ENCODE results near the gene FAM210B. TPM values are rescaled to one million over a fixed set of nuclear protein-coding genes. Genes with fewer than 3 reads are reported as not detected.
"Not testable (repeated sequence)": the region's sequence is repeated elsewhere in the genome, so short reads cannot be mapped to it uniquely, and the experiment has no call there.

FAM210B gene
- total and polyA plus RNA-seq, 2 donors = 31.2 to 49.0 TPM

GRCh38 chr20:56371977-56372376 is 13.2 kb downstream of the FAM210B start:
- no peak for DNase-seq (ENCODE audit: extremely low spot score)
- no peak overlapping the region for H3K27ac ChIP-seq (ENCODE audit: low read depth)
- 83% methylated on average over 11 of the region's 11 CpGs for WGBS
- no peaks in the 10 kb centered on the region for H3K36me3 ChIP-seq (ENCODE audit: insufficient read depth)
- no peaks in the 10 kb centered on the region for H3K4me1 ChIP-seq (ENCODE audit: insufficient read depth)
- no peak overlapping the region for H3K4me3 ChIP-seq (ENCODE audit: low read depth, low read length)

GRCh38 chr20:56372850-56373249 is 14.1 kb downstream of the FAM210B start:
- Histone ChIP-seq H3K4me1 (ENCODE audit: insufficient read depth) (no peaks in the 10 kb centered on the region), H3K4me3 (ENCODE audit: low read depth, low read length) (no peak overlapping the region), H3K36me3 (ENCODE audit: insufficient read depth) (no peaks in the 10 kb centered on the region), H3K27ac (ENCODE audit: low read depth) (no peak overlapping the region)
- DNase-seq (ENCODE audit: extremely low spot score) = no peak
- WGBS = 83% methylated on average over 1 of the region's 1 CpG

- 76% methylated on average over 1 of the region's 1 CpG for WGBS
- Histone ChIP-seq H3K4me1 (ENCODE audit: insufficient read depth) (no peaks in the 10 kb centered on the region), H3K27ac (ENCODE audit: low read depth) (no peak overlapping the region), H3K4me3 (ENCODE audit: low read depth, low read length) (no peak overlapping the region), H3K36me3 (ENCODE audit: insufficient read depth) (no peaks in the 10 kb centered on the region)
- no peak for DNase-seq (ENCODE audit: extremely low spot score)
These were observed 15.2 kb downstream of the FAM210B start for GRCh38 chr20:56373942-56374341.

- DNase-seq (ENCODE audit: extremely low spot score) = no peak
- no peak overlapping the region for H3K4me3 ChIP-seq (ENCODE audit: low read depth, low read length)
- no peak overlapping the region for H3K27ac ChIP-seq (ENCODE audit: low read depth)
- H3K4me1 ChIP-seq (ENCODE audit: insufficient read depth) = no peaks in the 10 kb centered on the region
- 84% methylated on average over 2 of the region's 2 CpGs for WGBS
- no peaks in the 10 kb centered on the region for H3K36me3 ChIP-seq (ENCODE audit: insufficient read depth)
These were observed 17.6 kb downstream of the FAM210B start for GRCh38 chr20:56376331-56376730.

GRCh38 chr20:56378386-56378785 is 19.6 kb downstream of the FAM210B start:
- DNase-seq (ENCODE audit: extremely low spot score) = no peak
- WGBS = 95% methylated on average over 3 of the region's 3 CpGs
- Histone ChIP-seq H3K4me3 (ENCODE audit: low read depth, low read length) (no peak overlapping the region), H3K36me3 (ENCODE audit: insufficient read depth) (no peaks in the 10 kb centered on the region), H3K27ac (ENCODE audit: low read depth) (no peak overlapping the region), H3K4me1 (ENCODE audit: insufficient read depth) (no peaks in the 10 kb centered on the region)

- no peak for DNase-seq (ENCODE audit: extremely low spot score)
- H3K4me3 ChIP-seq (ENCODE audit: low read depth, low read length) = no peak overlapping the region
- 19% methylated on average over 1 of the region's 1 CpG for WGBS
- no peaks in the 10 kb centered on the region for H3K4me1 ChIP-seq (ENCODE audit: insufficient read depth)
- H3K27ac ChIP-seq (ENCODE audit: low read depth) = no peak overlapping the region
- H3K36me3 ChIP-seq (ENCODE audit: insufficient read depth) = no peaks in the 10 kb centered on the region
These were observed 21.6 kb downstream of the FAM210B start for GRCh38 chr20:56380375-56380774.

GRCh38 chr20:56381501-56381900 is 22.7 kb downstream of the FAM210B start:
- Histone ChIP-seq H3K4me1 (ENCODE audit: insufficient read depth) (no peaks in the 10 kb centered on the region), H3K4me3 (ENCODE audit: low read depth, low read length) (no peak overlapping the region), H3K27ac (ENCODE audit: low read depth) (no peak overlapping the region), H3K36me3 (ENCODE audit: insufficient read depth) (no peaks in the 10 kb centered on the region)
- DNase-seq (ENCODE audit: extremely low spot score) = no peak
- 96% methylated on average over 1 of the region's 1 CpG for WGBS

- DNase-seq (ENCODE audit: extremely low spot score) = no peak
- H3K36me3 ChIP-seq (ENCODE audit: insufficient read depth) = no peaks in the 10 kb centered on the region
- no peaks in the 10 kb centered on the region for H3K4me1 ChIP-seq (ENCODE audit: insufficient read depth)
- H3K4me3 ChIP-seq (ENCODE audit: low read depth, low read length) = no peak overlapping the region
- H3K27ac ChIP-seq (ENCODE audit: low read depth) = no peak overlapping the region
- 53% methylated on average over 4 of the region's 4 CpGs for WGBS
These were observed 23.9 kb downstream of the FAM210B start for GRCh38 chr20:56382696-56383095.

GRCh38 chr20:56383334-56383733 is 24.6 kb downstream of the FAM210B start:
- no peak overlapping the region for H3K27ac ChIP-seq (ENCODE audit: low read depth)
- 88% methylated on average over 8 of the region's 8 CpGs for WGBS
- no peak overlapping the region for H3K4me3 ChIP-seq (ENCODE audit: low read depth, low read length)
- no peak for DNase-seq (ENCODE audit: extremely low spot score)
- H3K36me3 ChIP-seq (ENCODE audit: insufficient read depth) = no peaks in the 10 kb centered on the region
- H3K4me1 ChIP-seq (ENCODE audit: insufficient read depth) = no peaks in the 10 kb centered on the region

- no peak for DNase-seq (ENCODE audit: extremely low spot score)
- 96% methylated on average over 4 of the region's 4 CpGs for WGBS
- no peaks in the 10 kb centered on the region for H3K36me3 ChIP-seq (ENCODE audit: insufficient read depth)
- H3K27ac ChIP-seq (ENCODE audit: low read depth) = no peak overlapping the region
- no peaks in the 10 kb centered on the region for H3K4me1 ChIP-seq (ENCODE audit: insufficient read depth)
- H3K4me3 ChIP-seq (ENCODE audit: low read depth, low read length) = no peak overlapping the region
These were observed 26.4 kb downstream of the FAM210B start for GRCh38 chr20:56385130-56385529.

GRCh38 chr20:56386219-56386618 is 27.4 kb downstream of the FAM210B start:
- Histone ChIP-seq H3K36me3 (ENCODE audit: insufficient read depth) (no peaks in the 10 kb centered on the region), H3K27ac (ENCODE audit: low read depth) (no peak overlapping the region), H3K4me3 (ENCODE audit: low read depth, low read length) (no peak overlapping the region), H3K4me1 (ENCODE audit: insufficient read depth) (no peaks in the 10 kb centered on the region)
- no peak for DNase-seq (ENCODE audit: extremely low spot score)
- WGBS = 96% methylated on average over 6 of the region's 6 CpGs

GRCh38 chr20:56388882-56389281 is 30.1 kb downstream of the FAM210B start:
- 83% methylated on average over 4 of the region's 4 CpGs for WGBS
- no peak for DNase-seq (ENCODE audit: extremely low spot score)
- Histone ChIP-seq H3K4me1 (ENCODE audit: insufficient read depth) (no peaks in the 10 kb centered on the region), H3K36me3 (ENCODE audit: insufficient read depth) (no peaks in the 10 kb centered on the region), H3K4me3 (ENCODE audit: low read depth, low read length) (no peak overlapping the region), H3K27ac (ENCODE audit: low read depth) (no peak overlapping the region)

GRCh38 chr20:56389807-56390206 is 31.0 kb downstream of the FAM210B start:
- no peak for DNase-seq (ENCODE audit: extremely low spot score)
- Histone ChIP-seq H3K36me3 (ENCODE audit: insufficient read depth) (no peaks in the 10 kb centered on the region), H3K27ac (ENCODE audit: low read depth) (no peak overlapping the region), H3K4me3 (ENCODE audit: low read depth, low read length) (no peak overlapping the region), H3K4me1 (ENCODE audit: insufficient read depth) (no peaks in the 10 kb centered on the region)
- WGBS = 92% methylated on average over 4 of the region's 4 CpGs

- not testable (repeated sequence) for H3K4me1 ChIP-seq (ENCODE audit: insufficient read depth); H3K36me3 ChIP-seq (ENCODE audit: insufficient read depth); DNase-seq (ENCODE audit: extremely low spot score); H3K27ac ChIP-seq (ENCODE audit: low read depth); H3K4me3 ChIP-seq (ENCODE audit: low read depth, low read length)
- WGBS = 96% methylated on average over 9 of the region's 9 CpGs
These were observed 31.6 kb downstream of the FAM210B start for GRCh38 chr20:56390396-56390795.

- H3K36me3 ChIP-seq (ENCODE audit: insufficient read depth) = no peaks in the 10 kb centered on the region
- H3K4me1 ChIP-seq (ENCODE audit: insufficient read depth) = no peaks in the 10 kb centered on the region
- 19% methylated on average over 10 of the region's 10 CpGs for WGBS
- H3K4me3 ChIP-seq (ENCODE audit: low read depth, low read length) = peak overlapping the region; percentile 83
- DNase-seq (ENCODE audit: extremely low spot score) = no peak
- H3K27ac ChIP-seq (ENCODE audit: low read depth) = no peak overlapping the region
These were observed 32.3 kb downstream of the FAM210B start for GRCh38 chr20:56391037-56391436.

Data from urinary bladder (tissue), 4 donors.